Peyer's patch (tissue), 4 donors: Measurements from ENCODE around the gene DPYD. TPM values are rescaled to one million over a fixed set of nuclear protein-coding genes. Genes with fewer than 3 reads are reported as not detected.

Experiments used
- DNase-seq, 3 donors: peaks; one replicate each; pipeline ENCODE4 v3.0.0-alpha.2; 2017 to 2019
- H3K27ac ChIP-seq, 4 donors: fragments of 200-600 bp; sonication (generic); one replicate each; pipeline ENCODE4 v1.5.1; 2016 to 2019
- H3K27me3 ChIP-seq, 2 donors: fragments of 200-600 bp; sonication (generic); one replicate each; pipeline ENCODE4 v1.5.1; 2019
- H3K36me3 ChIP-seq, 3 donors: fragments of 200-600 bp; sonication (generic); one replicate each; pipeline ENCODE4 v1.5.1; 2016 to 2019
- H3K4me1 ChIP-seq, 4 donors: fragments of 200-600 bp; sonication (generic); one replicate each; pipeline ENCODE4 v1.5.1; 2016 to 2019
- H3K4me3 ChIP-seq, 4 donors: fragments of 200-600 bp; sonication (generic); 1 replicate in 3 of 4; 2 replicates in 1 of 4; pipeline ENCODE4 v1.5.1; 2016 to 2019; ENCODE audit warnings: mild to moderate bottlenecking in 1 of 4
- H3K9me3 ChIP-seq, 4 donors: fragments of 200-600 bp; sonication (generic); one replicate each; pipeline ENCODE4 v1.5.1; 2016 to 2019; ENCODE audit warnings: mild to moderate bottlenecking in 1 of 4
- POLR2A ChIP-seq, 2 donors: fragments of 450-650 bp; IDR thresholded peaks; one replicate each; pipeline ENCODE4 v1.5.1; 2017; ENCODE audit warnings: antibody characterized with exemption in 2 of 2, mild to moderate bottlenecking in 2 of 2, moderate library complexity in 2 of 2
- total RNA-seq, 4 donors: library from RNA; depleted of rRNA; stranded (reverse); fragments of >200 nt; gene quantifications; one replicate each; pipeline ENCODE4 v1.1.0, GENCODE V29; 2016
- TF ChIP-seq, protein P1 (sequence below), 6 experiments: fragments of 450-650 bp in 4 of 6; fragments of 200-600 bp in 2 of 6; sonication (generic) in 1 of 6; IDR thresholded peaks; one replicate each; pipeline ENCODE4 v1.5.1; 2017 to 2019; ENCODE audit warnings: antibody characterized with exemption in 6 of 6, mild to moderate bottlenecking in 3 of 6, moderate library complexity in 1 of 6

DPYD gene
- total RNA-seq, 4 donors from 2014 or later = 30.8 to 39.7 (median 36.4) TPM

DNA sequence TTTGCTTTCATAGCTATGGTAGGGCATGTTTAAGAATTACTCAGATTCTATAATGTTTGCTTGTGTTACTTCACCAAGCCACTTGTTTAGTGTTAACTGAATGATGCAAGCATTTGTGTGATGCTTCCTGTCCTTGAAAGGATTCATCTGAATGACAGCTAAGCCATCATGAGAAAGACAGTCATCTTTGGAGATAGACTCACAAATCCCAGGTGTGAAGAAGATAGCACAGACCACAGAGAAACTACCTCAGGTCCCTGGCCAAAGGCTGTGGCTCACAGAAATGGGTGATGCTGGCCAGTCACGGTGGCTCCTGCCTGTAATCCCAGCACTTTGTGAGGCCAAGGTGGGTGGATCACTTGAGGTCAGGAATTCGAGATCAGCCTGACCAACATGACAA is 321.4 kb downstream of the DPYD start:
- H3K27me3 ChIP-seq = no peaks in the 10 kb centered on the region
- H3K9me3 ChIP-seq = no peaks in the 10 kb centered on the region
- no peaks in the 10 kb centered on the region for H3K36me3 ChIP-seq
- TF ChIP-seq, protein P1, sequence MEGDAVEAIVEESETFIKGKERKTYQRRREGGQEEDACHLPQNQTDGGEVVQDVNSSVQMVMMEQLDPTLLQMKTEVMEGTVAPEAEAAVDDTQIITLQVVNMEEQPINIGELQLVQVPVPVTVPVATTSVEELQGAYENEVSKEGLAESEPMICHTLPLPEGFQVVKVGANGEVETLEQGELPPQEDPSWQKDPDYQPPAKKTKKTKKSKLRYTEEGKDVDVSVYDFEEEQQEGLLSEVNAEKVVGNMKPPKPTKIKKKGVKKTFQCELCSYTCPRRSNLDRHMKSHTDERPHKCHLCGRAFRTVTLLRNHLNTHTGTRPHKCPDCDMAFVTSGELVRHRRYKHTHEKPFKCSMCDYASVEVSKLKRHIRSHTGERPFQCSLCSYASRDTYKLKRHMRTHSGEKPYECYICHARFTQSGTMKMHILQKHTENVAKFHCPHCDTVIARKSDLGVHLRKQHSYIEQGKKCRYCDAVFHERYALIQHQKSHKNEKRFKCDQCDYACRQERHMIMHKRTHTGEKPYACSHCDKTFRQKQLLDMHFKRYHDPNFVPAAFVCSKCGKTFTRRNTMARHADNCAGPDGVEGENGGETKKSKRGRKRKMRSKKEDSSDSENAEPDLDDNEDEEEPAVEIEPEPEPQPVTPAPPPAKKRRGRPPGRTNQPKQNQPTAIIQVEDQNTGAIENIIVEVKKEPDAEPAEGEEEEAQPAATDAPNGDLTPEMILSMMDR (IDR thresholded peaks at IDR 0.05) = no peak
- no peak for TF ChIP-seq POLR2A (IDR thresholded peaks at IDR 0.05)
- H3K27ac ChIP-seq = no peak overlapping the region
- no peaks in the 10 kb centered on the region for H3K4me1 ChIP-seq
- no peak overlapping the region for H3K4me3 ChIP-seq
- no peak for DNase-seq

DNA sequence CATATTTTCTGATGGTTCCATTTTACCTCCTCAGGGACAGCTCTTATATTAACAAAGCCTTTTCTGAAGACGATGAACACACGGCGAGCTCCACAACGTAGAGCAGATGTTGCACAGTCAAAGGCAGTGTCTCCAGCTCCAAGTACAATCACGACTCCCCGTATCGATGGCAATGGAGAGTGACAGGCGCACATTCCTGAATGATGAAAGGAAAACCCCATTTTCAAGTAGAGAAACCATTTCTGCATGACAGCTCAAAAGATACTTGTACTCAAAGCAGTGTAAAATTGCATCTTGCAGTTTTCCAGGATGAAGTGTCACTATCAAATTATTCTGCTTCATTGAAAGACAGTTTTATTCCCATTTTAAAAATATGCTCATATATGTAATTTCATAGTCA is 327.6 kb downstream of the DPYD start:
- TF ChIP-seq, protein P1 (IDR thresholded peaks at IDR 0.05) = no peak
- Histone ChIP-seq H3K4me3 (no peak overlapping the region), H3K27me3 (no peaks in the 10 kb centered on the region), H3K9me3 (no peaks in the 10 kb centered on the region), H3K36me3 (no peaks in the 10 kb centered on the region), H3K4me1 (no peaks in the 10 kb centered on the region), H3K27ac (no peak overlapping the region)
- DNase-seq = no peak

DNA sequence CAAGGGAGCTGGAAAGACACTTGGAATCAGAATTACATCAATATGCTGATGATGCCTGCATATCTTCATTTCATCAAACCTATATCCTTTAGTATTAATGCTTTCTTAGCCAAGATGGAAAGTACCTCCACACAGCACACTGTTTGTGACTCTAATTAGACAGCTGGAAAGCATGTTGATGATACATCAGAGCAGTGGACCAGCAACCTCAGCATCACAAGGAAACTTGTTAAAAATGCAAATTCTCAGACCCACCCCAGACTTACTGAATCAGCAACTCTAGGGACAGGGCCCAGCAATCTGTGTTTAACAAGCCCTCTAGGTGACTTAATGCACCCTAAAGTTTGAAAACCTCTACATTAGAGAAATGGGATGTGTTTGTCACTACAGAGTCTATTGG is 332.1 kb downstream of the DPYD start:
- no peak overlapping the region for H3K4me3 ChIP-seq
- no peaks in the 10 kb centered on the region for H3K36me3 ChIP-seq
- H3K4me1 ChIP-seq = no peaks in the 10 kb centered on the region
- H3K9me3 ChIP-seq = no peaks in the 10 kb centered on the region
- H3K27me3 ChIP-seq = no peaks in the 10 kb centered on the region
- H3K27ac ChIP-seq = no peak overlapping the region
- no peak for TF ChIP-seq POLR2A (IDR thresholded peaks at IDR 0.05)
- TF ChIP-seq, protein P1 (IDR thresholded peaks at IDR 0.05) = no peak
- DNase-seq = no peak

GRCh38 chr1:97581614-97582051 is 339.2 kb downstream of the DPYD start:
- no peaks in the 10 kb centered on the region for H3K9me3 ChIP-seq
- H3K4me3 ChIP-seq = no peak overlapping the region
- H3K27me3 ChIP-seq = no peaks in the 10 kb centered on the region
- H3K4me1 ChIP-seq = no peaks in the 10 kb centered on the region
- no peak for DNase-seq
- H3K27ac ChIP-seq = no peak overlapping the region
- TF ChIP-seq, protein P1 (IDR thresholded peaks at IDR 0.05) = no peak
- no peak for TF ChIP-seq POLR2A (IDR thresholded peaks at IDR 0.05)
- no peaks in the 10 kb centered on the region for H3K36me3 ChIP-seq

DNA sequence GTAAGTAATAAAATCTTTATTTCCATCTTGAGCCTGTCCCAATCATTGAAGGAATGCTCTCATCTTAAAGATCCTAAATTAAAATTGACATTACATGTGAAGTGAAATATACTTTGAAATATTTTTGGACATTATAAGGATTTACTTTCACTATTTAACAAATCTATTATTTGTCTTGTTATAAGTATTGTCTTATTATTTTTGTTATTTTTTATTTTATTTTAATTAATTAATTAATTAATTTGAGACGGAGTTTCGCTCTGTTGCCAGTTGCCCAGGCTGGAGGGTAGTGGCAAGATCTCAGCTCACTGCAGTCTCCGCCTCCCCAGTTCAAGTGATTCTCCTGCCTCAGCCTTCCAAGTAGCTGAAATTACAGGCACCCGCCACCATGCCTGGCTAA is 343.2 kb downstream of the DPYD start:
- Histone ChIP-seq H3K36me3 (no peaks in the 10 kb centered on the region), H3K4me1 (no peaks in the 10 kb centered on the region), H3K27ac (no peak overlapping the region), H3K4me3 (no peak overlapping the region), H3K9me3 (no peaks in the 10 kb centered on the region), H3K27me3 (no peaks in the 10 kb centered on the region)
- TF ChIP-seq POLR2A (IDR thresholded peaks at IDR 0.05) = no peak
- TF ChIP-seq, protein P1 (IDR thresholded peaks at IDR 0.05) = no peak
- no peak for DNase-seq

GRCh38 chr1:97573553-97573952 is 347.3 kb downstream of the DPYD start:
- TF ChIP-seq, protein P1 (IDR thresholded peaks at IDR 0.05) = no peak
- no peak for TF ChIP-seq POLR2A (IDR thresholded peaks at IDR 0.05)
- DNase-seq = no peak
- Histone ChIP-seq H3K4me3 (no peak overlapping the region), H3K27me3 (no peaks in the 10 kb centered on the region), H3K4me1 (no peaks in the 10 kb centered on the region), H3K36me3 (no peaks in the 10 kb centered on the region), H3K9me3 (no peaks in the 10 kb centered on the region), H3K27ac (no peak overlapping the region)
